A549 (cell line): Measurements from ENCODE around the gene FAM110D.

ENCODE experiments used
- CTCF ChIP-seq: fragments of >200 bp; sonication (Bioruptor Twin); formaldehyde crosslinking; IDR thresholded peaks from 3 replicates; pipeline ENCODE4 v1.5.1; 2016
- EP300 ChIP-seq, 2 experiments: fragments of >200 bp; sonication (Bioruptor Twin); formaldehyde crosslinking; IDR thresholded peaks; 2 replicates in 1 of 2; 3 replicates in 1 of 2; pipeline ENCODE4 v1.6.1; 2016 to 2017
- GATA3 ChIP-seq: IDR thresholded peaks from 2 replicates; pipeline ENCODE4 v1.6.1; 2012; ENCODE audit warnings: borderline replicate concordance
- HOXB5 ChIP-seq: fragments of 250-450 bp; sonication (Bioruptor Pico); IDR thresholded peaks from 2 replicates; pipeline ENCODE4 v1.5.0; 2020; ENCODE audit warnings: mild to moderate bottlenecking, moderate library complexity
- POLR2A ChIP-seq: IDR thresholded peaks from 2 replicates; pipeline ENCODE4 v1.6.1; 2012; ENCODE audit warnings: mild to moderate bottlenecking, low read length
- USF2 ChIP-seq: fragments of 450-650 bp; IDR thresholded peaks from 2 replicates; pipeline ENCODE4 v1.6.1; 2014; ENCODE audit warnings: antibody characterized with exemption

- no peak for TF ChIP-seq USF2
- TF ChIP-seq EP300 (IDR thresholded peaks at IDR 0.05): no peak
- no peak for TF ChIP-seq POLR2A
- TF ChIP-seq CTCF: no peak
- no peak for TF ChIP-seq HOXB5 (CRISPR knock-in tag)
- no peak for TF ChIP-seq GATA3
These were observed 18.4 kb downstream of the FAM110D start, which contains the start of gene CNKSR1 for GRCh38 chr1:26177182-26177684.
